Suppressor macrophage (primary cell): ENCODE measurements around the gene AP3B1.
"Not testable (repeated sequence)": the region's sequence is repeated elsewhere in the genome, so short reads cannot be mapped to it uniquely, and the experiment has no call there.

Experiments
- DNase-seq, 4 experiments: peaks; one replicate each; pipeline ENCODE4 v3.0.0-alpha.2; 2020 to 2022

AP3B1 gene

DNA sequence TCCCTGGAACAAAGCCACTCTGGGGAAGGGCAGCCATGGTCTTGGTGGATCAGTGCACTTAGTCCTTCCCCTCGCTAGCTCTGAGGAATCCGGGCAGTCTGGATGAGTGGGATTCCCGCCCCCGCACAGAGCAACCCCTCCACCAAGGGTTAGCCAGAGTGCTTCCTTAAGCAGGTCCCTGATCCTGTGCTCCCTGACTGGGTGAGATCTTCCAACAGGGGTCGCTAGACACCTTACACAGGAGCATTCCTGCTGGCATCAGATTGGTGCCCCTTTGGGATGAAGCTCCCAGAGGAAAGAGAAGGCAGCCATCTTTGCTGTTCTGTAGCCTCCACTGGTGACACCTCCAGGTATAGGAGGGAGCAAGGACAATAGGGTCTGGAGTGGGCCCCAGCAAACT lies 228.8 kb downstream of the AP3B1 start:
- DNase-seq: no peak

DNA sequence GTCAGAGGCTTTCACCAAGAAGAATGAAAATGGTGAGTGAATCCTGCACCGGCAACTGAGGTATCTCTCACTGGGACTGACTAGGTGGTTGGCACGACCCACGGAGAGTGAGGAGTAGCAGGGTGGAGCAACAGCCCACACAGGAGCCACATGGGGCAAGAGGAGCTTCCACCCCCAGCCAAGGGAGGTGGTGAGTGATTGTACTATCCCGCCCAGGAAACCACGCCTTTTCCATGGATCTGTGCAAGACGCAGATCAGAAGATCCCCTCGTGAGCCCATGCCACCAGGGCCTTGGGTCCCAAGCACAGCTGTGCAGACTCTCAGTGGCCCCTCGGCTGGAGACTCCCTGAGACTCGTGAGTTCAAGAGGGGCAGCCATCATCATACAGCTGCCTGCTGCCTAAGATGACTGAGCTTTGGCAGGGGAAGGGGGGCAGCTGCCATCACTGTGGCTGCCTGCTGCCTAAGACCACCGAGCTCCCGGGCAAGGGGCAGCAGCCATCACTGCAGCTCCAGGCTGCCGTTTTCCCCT lies 229.5 kb downstream of the AP3B1 start:
- DNase-seq: no peak

DNA sequence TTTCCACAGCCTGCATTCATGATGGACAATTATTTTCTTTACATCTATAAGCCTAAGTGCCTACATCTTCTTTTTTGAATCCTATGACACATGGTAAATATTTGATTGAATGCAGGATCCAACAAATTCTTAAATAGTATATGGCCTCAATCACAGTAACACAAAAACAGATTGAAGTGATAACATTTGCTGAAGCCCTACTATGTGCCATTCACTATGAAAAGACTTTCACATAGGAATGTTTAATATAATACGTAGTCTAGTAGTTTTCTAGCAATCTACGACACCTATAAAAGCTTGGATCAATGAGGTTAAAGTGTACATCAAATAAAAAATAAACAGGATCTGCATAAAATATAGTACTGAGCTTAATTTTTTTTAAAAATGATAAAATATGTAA lies 231.0 kb downstream of the AP3B1 start:
- no peak for DNase-seq

DNA sequence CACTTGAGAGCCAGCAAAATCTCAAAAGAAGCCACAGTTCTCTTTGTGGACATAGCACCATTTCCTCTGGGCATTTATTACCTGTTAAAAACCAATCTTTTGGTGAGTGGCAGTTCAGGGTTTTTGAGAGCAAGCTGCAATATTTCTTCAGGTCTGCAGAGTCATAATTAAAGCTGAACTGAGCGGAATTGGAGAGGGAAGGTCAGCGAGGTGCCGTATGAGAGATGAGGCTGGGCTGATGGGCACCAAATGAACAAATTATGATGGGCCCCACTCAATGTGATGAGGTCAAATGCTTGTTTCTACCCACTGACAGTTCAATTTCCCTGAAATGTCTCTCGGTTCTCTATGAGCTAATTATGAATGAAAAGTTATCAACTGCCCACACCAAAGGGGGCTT lies 231.9 kb downstream of the AP3B1 start:
- no peak for DNase-seq

DNA sequence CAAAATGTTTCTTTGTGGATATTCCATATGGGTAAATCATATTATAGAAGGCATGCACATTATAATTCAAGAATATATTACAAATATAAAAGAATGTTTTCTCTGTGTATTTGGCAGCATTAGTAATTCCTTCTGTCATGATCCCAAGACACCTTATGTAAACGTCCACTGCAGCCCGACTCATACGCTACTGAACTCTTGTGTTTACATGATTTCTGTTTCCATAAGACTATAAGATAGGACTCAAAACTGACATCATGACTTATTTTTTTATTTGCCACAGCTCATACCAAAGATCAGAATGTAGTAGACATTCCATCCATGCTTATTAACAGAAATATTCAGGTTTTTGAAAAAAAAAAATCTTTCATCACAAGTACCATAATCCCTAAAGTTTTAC lies 234.1 kb downstream of the AP3B1 start:
- no peak for DNase-seq

DNA sequence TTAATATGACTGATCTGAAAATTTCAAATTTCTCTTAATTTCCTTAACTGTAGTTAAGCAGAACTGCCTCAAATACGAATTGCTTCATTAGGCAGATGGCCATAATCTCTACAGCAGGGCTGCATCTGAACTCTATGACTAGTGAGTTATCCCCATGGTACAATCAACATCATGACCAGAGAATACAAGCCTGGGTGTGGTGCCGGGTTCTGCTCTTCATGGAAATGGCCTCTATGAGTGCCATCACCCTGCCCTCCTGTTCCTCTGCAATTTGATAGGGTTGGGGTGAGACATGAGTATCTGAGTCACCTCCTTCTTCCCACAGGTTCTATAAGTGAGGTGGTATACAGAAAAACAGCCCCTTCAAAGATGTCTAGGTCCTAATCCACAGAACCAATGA lies 235.9 kb downstream of the AP3B1 start:
- no peak for DNase-seq

DNA sequence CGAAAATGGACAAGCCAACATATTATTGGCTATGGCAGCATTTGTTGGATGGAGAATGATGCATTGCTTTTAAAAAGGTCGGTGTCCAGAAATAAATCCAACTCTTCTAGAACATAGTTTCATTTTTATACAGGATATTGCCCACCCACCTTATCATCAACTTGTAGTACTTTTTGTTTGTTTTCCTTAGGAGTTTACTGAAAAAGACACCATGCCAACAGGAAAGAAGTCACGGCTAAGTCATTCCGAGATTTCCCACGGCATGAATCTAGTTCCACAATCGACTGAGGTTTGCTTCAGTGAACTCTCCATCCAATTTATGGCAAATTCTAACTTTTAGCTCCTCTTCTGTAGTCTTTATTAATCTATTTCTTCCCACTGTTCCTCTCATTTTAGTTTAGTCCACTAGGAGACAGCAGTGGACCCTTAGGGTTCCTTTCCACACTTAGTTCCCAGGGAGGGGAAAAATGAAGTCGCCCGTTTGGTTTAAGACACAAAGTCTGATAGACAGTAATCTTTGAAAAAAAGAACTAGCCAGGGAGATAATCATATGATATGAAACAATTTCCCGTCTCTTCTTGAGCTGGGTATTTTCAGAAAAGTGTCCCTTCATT lies 237.5 kb downstream of the AP3B1 start:
- DNase-seq: no peak

DNA sequence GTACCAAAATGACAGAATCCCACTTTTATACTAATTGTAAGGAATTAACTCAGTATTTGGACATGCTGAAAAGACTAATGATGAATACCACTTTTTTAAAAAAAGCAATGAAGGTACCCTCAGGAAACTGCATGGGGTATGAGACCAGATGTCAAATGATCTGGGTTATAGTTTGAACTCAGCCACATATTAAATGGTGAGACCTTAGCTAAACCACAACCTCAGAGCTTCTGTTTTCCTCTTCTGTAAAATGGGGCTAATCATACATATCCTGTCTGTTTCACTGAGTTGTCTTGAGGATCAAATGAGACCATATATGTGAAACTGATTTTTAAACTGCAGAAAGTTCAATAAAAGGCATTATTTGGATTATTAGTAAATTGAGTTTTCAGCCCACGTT lies 238.4 kb downstream of the AP3B1 start:
- no peak for DNase-seq

DNA sequence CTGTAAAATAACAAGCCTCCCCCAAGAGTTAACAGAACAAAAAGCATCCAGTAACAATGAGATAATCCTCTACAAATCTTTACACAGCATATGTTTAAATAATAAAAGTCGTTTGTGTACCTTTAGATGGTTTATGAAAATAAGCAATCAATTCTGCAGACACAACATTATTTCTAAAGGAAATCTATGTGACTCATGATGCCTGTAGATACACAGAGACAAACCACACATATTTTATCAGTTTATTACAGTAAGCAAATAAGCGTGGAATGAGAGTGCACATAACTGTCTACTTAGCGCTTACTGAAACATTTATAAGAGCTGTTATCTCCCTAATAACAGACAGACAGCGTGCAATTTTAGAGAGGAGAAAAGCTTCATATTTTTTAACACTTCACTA lies 243.6 kb downstream of the AP3B1 start:
- DNase-seq: no peak

DNA sequence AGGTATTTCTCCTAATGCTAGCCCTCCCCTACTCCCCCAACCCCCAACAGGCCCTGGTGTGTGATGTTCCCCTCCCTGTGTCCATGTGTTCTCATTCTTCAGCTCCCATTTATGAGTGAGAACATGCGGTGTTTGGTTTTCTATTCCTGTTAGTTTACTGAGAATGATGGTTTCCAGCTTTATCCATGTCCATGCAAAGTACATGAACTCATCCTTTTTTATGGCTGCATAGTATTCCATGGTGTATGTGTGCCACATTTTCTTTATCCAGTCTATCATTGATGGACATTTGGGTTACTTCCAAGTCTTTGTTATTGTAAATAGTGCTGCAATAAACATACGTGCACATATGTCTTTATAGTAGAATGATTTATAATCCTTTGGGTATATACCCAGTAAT lies 247.7 kb downstream of the AP3B1 start:
- not testable (repeated sequence) for DNase-seq

DNA sequence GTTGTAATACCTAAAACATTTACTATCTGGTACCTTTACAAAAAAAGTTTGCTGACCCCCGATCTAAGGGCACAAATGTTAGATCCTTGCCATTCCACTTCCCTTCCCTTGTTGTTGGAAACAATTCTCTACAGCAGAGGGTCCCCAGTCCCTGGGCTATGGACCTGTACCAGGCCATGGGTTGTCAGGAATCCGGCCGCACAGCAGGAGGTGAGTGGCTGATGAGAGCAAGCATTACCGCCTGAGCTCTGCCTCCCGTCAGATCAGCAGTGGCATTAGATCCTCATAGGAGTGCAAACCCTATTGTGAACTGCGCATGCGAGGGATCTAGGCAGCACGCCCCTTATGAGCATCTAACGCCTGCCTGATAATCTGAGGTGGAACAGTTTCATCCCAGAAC lies 248.5 kb downstream of the AP3B1 start:
- DNase-seq: no peak

DNA sequence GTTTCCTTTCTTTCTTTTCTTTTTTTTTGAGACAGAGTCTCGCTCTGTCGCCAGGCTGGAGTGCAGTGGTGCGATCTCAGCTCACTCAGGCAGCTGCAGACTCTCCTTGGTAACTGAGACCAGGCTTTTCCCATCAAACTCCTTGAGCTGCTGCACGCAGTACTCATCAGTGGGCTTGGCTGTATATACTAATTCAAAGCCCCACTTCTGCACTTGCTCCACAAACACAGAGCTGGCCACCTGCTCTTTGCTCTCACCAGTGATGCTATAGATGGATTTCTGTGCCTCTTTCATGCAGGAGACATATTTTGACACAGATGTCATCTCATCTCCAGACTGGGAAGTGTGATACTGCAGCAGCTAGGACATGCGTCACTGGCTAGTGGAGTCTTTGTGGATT lies 252.7 kb downstream of the AP3B1 start:
- no peak for DNase-seq

DNA sequence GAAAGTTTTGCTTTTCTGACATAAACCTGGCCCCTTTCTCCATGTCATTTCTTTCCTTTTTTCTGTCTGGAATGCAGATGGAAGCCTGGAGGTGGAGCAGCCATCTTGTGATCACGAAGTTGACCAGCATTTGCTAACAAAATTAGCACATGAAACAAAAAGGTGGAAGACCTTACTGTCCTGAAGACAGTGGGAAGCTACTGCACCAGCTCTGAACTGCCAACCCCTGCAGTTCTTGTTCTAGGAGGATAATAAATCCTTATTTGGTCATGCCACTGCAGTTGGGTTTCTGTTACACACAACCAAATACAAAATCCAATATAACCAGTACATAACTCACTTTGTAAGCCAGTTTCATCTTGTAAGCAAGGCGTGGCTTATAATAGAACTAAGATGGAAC lies 269.0 kb downstream of the AP3B1 start:
- DNase-seq: no peak

DNA sequence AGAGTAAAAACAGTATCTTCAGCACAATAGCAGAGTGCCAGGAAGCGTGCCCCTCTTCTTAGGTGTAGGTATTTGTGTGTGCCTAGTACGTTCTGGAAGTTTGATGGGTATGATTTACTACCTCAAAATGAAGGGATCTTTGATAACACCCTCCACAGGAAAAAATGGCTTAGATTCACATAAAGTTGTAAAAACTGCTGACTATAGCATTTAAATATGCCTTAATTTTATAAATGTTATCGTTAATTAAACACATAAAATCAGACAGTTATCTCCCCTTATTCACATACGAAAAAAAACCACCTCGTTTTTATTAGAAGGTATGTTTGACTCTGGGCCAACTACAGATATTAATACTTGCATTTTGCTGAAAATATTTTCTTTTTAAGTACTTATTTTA lies 274.8 kb downstream of the AP3B1 start:
- no peak for DNase-seq

DNA sequence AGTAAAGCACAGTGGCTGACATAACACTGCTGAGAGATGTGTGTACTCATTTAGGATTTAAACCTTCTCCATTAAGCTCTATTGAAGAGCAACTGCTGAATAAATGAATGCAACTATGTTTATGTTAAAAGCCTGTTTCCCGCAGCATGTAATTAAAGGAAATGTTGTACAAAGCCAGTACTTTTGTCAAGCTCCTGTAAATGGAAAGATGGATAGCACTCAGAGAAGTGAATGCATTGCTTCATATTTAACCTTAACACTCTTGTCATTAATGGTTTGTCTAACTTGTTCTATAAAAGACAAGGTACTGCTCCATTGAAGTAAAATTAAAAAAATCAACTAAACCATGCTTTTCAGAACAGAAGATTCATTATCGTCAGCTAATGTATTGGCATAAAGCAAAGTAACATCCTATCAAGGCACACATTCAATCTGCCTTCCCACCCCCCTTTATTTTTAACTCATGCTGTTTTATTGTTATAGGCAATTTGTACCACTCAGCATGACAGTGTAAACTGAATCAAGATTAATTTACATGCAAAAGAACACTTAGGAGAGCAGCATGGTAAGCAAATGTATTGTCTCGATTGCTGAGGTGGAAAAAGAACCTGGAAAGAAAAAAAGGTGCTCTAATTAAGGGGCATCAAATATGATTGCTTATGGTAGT lies 277.5 kb downstream of the AP3B1 start:
- no peak for DNase-seq

DNA sequence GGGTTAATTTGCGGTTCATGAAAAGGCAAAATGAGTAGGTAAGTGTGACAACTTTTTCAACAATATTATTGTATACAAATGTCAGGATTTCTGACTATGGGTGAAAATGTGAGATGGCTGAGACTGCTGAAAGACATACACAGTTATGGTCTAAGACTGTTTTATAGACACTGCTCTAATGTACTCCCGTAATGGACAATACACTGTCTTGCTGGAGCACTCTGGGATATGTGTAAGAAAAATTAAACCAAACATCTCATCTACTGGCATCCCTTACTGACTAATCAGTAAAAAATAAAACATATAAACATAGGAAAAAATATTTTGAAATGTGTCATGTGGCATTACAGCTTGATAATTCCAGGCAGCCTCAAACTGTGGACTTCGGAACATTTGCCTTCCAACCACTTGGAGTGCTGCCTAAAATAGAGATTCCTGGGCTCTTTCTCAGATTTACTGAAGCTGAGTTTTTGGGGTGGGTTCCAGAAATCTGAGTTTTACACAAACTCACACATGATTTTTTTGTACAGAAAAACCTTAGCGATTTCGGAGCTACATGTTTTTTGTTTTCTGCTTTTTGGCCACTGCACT lies 284.5 kb downstream of the AP3B1 start:
- no peak for DNase-seq

DNA sequence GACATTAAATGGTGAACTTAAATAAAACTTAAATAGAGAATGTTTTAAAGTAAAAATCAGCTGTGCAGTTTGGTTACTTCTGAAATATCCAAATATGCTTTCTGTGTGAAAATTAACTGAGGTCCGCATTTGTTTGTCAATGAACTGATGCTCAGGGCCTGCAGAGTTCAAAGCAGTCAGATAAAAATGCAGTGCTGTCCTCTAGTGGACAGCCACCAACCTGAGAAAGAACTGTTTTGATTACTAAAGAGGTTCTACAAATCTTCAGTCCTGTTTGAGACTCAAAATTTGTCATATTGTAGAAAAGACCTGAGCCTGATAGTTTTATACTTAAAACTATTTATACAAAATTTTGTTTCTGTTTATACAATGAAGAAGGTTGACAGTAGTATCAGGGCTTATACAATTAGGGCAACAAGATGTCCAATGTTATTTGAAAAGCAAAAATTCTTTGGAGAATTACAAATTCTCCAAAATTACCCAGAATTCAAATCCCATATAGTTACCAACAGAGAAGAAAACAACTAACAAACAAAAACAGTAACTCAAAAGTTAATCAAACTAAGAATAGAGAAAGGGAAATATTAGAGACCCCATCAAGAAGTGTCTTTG lies 286.0 kb downstream of the AP3B1 start:
- DNase-seq: peak; percentile 33 to 56 (median 50)

DNA sequence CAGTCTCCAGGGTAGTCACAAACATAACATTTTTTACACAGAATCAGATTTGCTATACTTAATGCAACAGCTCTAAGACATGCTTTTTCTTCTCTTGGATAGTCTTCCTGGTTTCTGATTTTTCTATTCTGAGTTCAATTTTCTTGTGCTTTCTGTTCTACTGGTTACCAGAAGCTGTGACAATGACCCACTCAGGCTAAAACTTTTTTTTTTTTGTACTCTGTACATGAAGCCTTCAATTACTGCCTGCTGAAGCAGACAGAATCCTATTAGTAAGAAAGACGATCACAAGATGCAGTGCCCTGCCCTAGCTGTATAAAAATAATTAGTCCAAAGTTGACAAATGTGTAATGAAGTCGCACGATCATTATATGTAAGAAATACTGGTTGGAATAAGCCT lies 287.3 kb downstream of the AP3B1 start:
- no peak for DNase-seq

DNA sequence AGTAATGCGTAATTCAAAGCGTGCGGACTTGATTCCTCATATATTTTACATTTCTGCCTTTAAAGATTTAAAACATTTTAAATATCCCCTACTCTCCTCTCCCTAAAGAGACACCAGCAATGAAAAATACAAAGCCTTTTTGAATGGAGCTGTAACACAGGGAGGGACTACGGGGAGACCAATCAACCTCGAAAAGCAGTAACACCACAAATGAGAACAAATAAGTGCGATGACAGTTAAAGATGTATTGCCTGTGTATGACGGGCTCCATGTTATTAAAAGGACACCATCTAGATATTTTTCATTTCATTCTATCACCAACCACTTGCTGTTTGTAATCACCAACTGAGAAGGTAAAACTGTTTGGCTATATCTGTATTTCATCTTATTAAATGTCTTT lies 288.0 kb downstream of the AP3B1 start:
- DNase-seq: no peak

DNA sequence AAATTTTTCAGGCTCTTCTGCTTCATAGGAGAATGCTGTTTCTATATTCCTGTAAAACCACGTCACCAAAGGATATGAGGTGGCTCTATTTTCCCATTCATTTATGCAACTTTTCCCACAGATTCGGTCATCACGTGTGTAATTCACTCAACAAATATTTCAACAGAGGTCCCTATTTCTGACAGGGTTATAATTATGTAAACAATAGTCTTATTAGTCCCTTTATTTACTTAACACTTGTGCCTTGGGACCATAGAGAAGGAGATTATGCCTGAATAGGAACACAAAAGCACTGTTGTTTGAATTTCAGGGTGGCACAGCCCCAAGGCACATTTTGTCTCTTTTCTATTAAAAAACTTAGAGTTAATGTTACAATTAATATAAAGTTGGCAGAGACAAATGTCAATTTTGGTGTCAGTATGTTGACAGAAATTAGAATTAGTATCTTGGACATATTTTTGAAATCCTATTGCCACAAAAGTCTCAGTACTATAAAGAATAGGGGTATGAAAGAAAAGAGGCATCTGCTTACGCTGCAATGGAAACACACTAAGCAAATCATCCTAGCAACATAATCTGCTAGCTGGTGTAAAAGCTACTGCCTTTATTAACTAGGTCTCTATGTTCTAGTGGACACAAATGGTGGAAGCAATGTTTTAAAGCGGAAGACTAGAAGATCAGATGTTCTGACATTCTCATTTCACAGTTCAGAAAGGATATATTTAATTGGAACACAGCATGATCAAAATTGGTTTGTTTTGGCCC lies 289.3 kb downstream of the AP3B1 start:
- DNase-seq: peak in 2 of 4 experiments; percentile 10 to 11

DNA sequence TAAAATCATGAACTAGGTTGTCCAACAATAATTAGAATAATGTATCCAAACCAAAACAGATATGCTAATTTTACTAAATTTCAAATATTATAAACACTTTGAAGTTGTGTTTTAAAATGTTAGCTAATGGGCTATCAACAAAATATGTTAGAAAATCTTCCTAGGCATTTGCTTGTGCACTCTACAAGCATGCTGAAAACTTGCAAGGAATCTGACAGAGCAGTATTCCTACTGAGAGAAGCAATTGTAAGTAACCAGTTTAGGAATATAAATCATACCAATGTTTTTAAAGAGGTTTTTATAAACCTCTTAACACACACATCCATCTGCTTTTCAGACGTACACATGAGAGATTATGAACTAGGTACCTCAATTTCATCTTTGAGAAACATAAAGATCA lies 289.9 kb downstream of the AP3B1 start:
- no peak for DNase-seq

DNA sequence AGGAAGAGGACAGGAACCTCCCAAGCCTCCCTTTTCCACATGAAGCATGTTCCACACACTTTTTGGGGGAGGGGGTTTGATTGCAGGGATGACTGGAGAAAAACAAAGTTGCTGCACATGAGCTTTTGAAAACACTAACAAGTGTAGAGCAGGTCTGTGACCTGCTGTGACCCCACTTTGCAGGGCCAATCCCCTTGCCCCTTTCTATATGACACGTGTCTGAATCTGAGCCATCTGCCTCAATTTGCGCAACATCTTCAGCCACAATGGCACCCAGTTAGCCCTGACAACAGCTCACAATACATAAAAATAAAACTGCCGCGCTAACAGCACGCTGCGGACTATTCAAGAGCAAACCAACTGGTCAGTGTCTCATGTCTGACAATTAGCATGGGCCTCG lies 290.6 kb downstream of the AP3B1 start:
- peak in 2 of 4 experiments; percentile 6 to 8 for DNase-seq

DNA sequence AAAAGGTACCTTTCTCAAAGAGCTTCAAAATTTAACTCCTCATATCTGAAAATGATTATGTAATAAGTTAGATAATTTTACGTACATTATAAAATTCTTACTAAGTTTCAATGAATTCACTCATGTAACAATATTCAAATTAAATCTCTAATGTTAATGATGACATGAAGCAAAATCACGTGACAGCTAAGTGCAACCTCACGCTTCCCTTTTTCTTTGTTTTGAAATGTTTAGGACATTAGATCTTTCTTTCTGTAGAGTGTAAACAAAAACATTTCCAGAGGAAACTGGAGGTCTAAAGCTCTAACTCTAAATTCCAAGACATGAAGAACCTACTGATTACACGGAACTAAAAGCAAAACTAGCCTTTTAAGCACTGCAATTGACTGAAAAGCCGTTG lies 291.0 kb downstream of the AP3B1 start:
- DNase-seq: peak in 3 of 4 experiments; percentile 14 to 51 (median 39)
